BJ (cell line): ENCODE measurements around the gene TFEC. TPM values are rescaled to one million over a fixed set of nuclear protein-coding genes. Genes with fewer than 3 reads are reported as not detected.

Experiments
- CTCF ChIA-PET: fragments of 350-600 bp; formaldehyde crosslinking; extraction: SDS; loops from one replicate; lab custom pipeline; 2021; ENCODE audit warnings: antibody characterized with exemption, inconsistent platforms; lab: Yijun Ruan, JAX
- POLR2A ChIA-PET: fragments of 300-600 bp; sonication (Branson Sonifier 250); formaldehyde crosslinking; extraction: SDS; loops from one replicate; lab custom pipeline; 2021; ENCODE audit warnings: antibody characterized with exemption; lab: Charles Lee
- DNase-seq: peaks from one replicate; pipeline ENCODE4 v3.0.0-alpha.2; 2011; ENCODE audit warnings: low read depth
- H3K27me3 ChIP-seq: 2 replicates; pipeline ENCODE4 v1.6.0; 2011; ENCODE audit warnings: low read length; ENCODE audit not compliant: control insufficient read depth, insufficient read depth
- H3K36me3 ChIP-seq: 2 replicates; pipeline ENCODE4 v1.5.1; 2011; ENCODE audit warnings: low read length; ENCODE audit not compliant: control insufficient read depth, insufficient read depth
- H3K4me3 ChIP-seq: 2 replicates; pipeline ENCODE4 v1.5.1; 2011; ENCODE audit warnings: low read depth, mild to moderate bottlenecking, control low read depth, low read length
- polyA plus RNA-seq: library from polyadenylated mRNA; depleted of rRNA; stranded (reverse); fragments of >200 nt; gene quantifications from 2 replicates; pipeline ENCODE4 v1.2.3, GENCODE V29; 2011
- TF ChIP-seq, protein P1 (sequence below): IDR thresholded peaks from 2 replicates; pipeline ENCODE4 v1.5.1; 2011; ENCODE audit warnings: low read depth, mild to moderate bottlenecking, control low read depth, inconsistent platforms, low read length, moderate library complexity; ENCODE audit not compliant: insufficient read depth

Gene TFEC
- polyA plus RNA-seq, 1 experiment = not detected

DNA sequence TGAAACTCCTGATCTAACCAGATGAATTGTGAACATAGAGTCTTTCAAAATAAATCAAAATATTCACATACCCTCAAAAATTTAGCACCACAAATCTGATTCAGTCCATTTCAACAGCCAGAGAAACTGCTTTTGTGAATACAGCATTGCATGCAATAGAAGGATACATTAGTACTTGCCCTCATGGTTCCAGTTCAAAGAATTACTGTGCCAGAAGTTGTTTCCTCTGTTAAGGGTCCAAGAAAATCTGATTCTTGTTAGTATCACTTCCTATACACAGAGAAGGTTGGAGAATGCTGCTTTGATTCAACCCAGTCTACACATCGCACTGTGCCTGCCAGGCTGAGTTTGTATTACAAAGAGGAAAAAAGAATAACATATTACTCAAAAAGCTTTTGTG lies 115.6 kb downstream of the TFEC start:
- ChIA-PET CTCF (no interaction called here), POLR2A (no interaction called here)
- H3K27me3 ChIP-seq = no peaks in the 10 kb centered on the region; the same call in 1 of the 2 replicates
- no peaks in the 10 kb centered on the region for H3K36me3 ChIP-seq
- TF ChIP-seq, protein P1, sequence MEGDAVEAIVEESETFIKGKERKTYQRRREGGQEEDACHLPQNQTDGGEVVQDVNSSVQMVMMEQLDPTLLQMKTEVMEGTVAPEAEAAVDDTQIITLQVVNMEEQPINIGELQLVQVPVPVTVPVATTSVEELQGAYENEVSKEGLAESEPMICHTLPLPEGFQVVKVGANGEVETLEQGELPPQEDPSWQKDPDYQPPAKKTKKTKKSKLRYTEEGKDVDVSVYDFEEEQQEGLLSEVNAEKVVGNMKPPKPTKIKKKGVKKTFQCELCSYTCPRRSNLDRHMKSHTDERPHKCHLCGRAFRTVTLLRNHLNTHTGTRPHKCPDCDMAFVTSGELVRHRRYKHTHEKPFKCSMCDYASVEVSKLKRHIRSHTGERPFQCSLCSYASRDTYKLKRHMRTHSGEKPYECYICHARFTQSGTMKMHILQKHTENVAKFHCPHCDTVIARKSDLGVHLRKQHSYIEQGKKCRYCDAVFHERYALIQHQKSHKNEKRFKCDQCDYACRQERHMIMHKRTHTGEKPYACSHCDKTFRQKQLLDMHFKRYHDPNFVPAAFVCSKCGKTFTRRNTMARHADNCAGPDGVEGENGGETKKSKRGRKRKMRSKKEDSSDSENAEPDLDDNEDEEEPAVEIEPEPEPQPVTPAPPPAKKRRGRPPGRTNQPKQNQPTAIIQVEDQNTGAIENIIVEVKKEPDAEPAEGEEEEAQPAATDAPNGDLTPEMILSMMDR = no peak
- no peak for DNase-seq
- H3K4me3 ChIP-seq = no peak overlapping the region

DNA sequence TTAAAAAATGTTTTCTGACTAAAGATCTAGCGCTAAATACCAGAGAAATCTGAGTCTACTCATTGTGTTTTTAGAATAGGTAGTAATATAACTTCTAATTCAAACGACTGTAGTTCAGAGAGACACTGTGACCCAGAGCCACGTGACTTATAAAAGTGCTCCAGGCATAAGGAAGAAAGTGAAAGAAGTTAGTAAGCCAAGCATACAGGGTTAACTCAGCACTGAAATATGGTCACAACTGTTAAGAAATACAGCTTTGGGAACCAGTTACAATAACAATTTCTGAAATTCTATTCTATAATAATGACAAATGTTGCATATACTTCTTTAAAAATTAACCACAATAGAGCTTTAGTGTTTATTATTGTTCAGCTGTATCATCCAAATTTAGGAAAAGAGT lies 119.1 kb downstream of the TFEC start:
- CTCF ChIA-PET = interaction anchor here (0.9 to 1.2 kb wide), 2 partner anchors 9 to 1886 kb away, joined by 3 to 5 read pairs; no protein-coding TSS in a partner anchor
- DNase-seq = no peak

DNA sequence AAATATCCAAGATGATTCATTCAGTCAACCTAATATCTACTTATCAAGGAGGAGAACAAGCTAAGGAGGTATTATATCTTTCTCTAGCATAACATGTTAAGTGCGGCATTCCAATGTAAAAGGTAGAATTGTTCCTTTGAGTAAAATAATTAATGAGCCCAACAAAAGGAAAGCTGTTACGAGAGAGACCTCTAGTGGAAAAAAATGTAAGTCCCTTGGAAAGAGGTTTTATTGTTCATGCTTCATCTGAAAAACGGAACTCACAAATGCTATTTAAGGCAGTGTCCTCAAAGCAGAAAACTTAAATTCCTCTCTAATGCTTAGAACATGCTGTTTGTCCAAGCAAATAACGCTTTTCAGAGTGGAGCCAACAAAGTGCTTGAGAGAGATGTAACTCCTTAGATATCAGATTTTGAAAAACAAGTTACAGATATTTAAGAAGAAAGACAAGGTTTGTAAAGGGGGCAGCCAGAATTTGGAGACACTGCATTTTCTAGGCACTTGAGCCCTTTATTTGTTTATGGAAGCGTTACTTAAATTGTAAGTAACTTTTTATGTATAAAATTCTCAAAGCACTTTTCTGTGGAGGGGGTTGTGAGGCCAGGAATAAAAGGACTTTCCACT lies 119.9 kb downstream of the TFEC start:
- CTCF ChIA-PET = interaction anchor here (0.6 to 1.4 kb wide), 4 partner anchors 17 to 1884 kb away, joined by 3 to 6 read pairs (median 4); no protein-coding TSS in a partner anchor

More for the DNA sequence above, 119.1 kb downstream of the TFEC start:
- TF ChIP-seq, protein P1 = no peak
- POLR2A ChIA-PET = no interaction called here
- Histone ChIP-seq H3K27me3 (peaks cover 2% of the 10 kb centered on the region; the same call in 1 of the 2 replicates), H3K4me3 (no peak overlapping the region), H3K36me3 (no peaks in the 10 kb centered on the region)

GRCh38 chr7:115906731-115907130 lies 123.8 kb downstream of the TFEC start:
- CTCF ChIA-PET = no interaction called here
- no peaks in the 10 kb centered on the region for H3K36me3 ChIP-seq
- 0 out of 2 replicates have a peak, but pooled peaks cover 2% of the 10 kb centered on the region for H3K27me3 ChIP-seq
- no peak overlapping the region for H3K4me3 ChIP-seq
- POLR2A ChIA-PET = interaction anchor here (0.6 kb wide), 1 partner anchor 1072 kb away, joined by 3 read pairs; no protein-coding TSS in a partner anchor
- peak; percentile 2 for DNase-seq
- TF ChIP-seq, protein P1 = no peak

More for the DNA sequence above, 119.9 kb downstream of the TFEC start:
- TF ChIP-seq, protein P1 = peak; percentile 61
- POLR2A ChIA-PET = no interaction called here
- H3K4me3 ChIP-seq = no peak overlapping the region
- 0 out of 2 replicates have a peak, but pooled peaks cover 2% of the 10 kb centered on the region for H3K27me3 ChIP-seq
- no peaks in the 10 kb centered on the region for H3K36me3 ChIP-seq
- DNase-seq = peak; percentile 2

- ChIA-PET POLR2A (no interaction called here), CTCF (no interaction called here)
- no peak for DNase-seq
- no peaks in the 10 kb centered on the region for H3K36me3 ChIP-seq
- TF ChIP-seq, protein P1 = no peak
- H3K27me3 ChIP-seq = no peaks in the 10 kb centered on the region
- H3K4me3 ChIP-seq = no peak overlapping the region
Measured at GRCh38 chr7:115889669-115889984, 140.9 kb downstream of the TFEC start.
